SK-N-SH (cell line): ENCODE data around the gene VAMP8. TPM values are rescaled to one million over a fixed set of nuclear protein-coding genes. Genes with fewer than 3 reads are reported as not detected.

Experiments
- CTCF ChIA-PET: fragments of 300-600, 350-600 bp; formaldehyde crosslinking; extraction: SDS; loops from one replicate; lab custom pipeline; 2021; lab: Yijun Ruan, JAX
- POLR2A ChIA-PET: fragments of 350-600 bp; sonication (Branson Sonifier 250); formaldehyde crosslinking; extraction: SDS; loops from one replicate; lab custom pipeline; 2020; ENCODE audit warnings: antibody characterized with exemption, inconsistent platforms; lab: Yijun Ruan, JAX
- DNase-seq: peaks from one replicate; pipeline ENCODE4 v3.0.0; 2012
- H2AFZ ChIP-seq: fragments of 200-600 bp; sonication (generic); 2 replicates; pipeline ENCODE4 v1.8.1; 2016; ENCODE audit warnings: antibody characterized with exemption, mild to moderate bottlenecking, low read depth
- H3F3A ChIP-seq: fragments of 200-600 bp; sonication (generic); replicated peaks from 2 replicates; pipeline ENCODE3; 2016; ENCODE audit warnings: antibody characterized with exemption, mild to moderate bottlenecking; ENCODE audit not compliant: insufficient read depth
- H3K27ac ChIP-seq, 2 experiments: fragments of 200-500 bp in 1 of 2; fragments of 200-600 bp in 1 of 2; sonication (Bioruptor generic) in 1 of 2; sonication (generic), shearing (Covaris generic) in 1 of 2; 2 replicates each; pipeline versions ENCODE4 v1.5.1 to v1.6.1; 2014 to 2016; ENCODE audit warnings: low read depth in 2 of 2, inconsistent platforms in 1 of 2, low read length in 1 of 2, mild to moderate bottlenecking in 1 of 2, mixed read lengths in 1 of 2
- H3K27me3 ChIP-seq: fragments of 200-600 bp; sonication (generic), shearing (Covaris generic); 2 replicates; pipeline ENCODE4 v1.6.1; 2016; ENCODE audit warnings: mixed run types; ENCODE audit not compliant: insufficient read depth
- H3K36me3 ChIP-seq, 2 experiments: fragments of 200-500 bp in 1 of 2; fragments of 200-600 bp in 1 of 2; sonication (Bioruptor generic) in 1 of 2; sonication (generic) in 1 of 2; replicated peaks in 1 of 2; 2 replicates each; pipeline versions ENCODE3 to v1.5.1; 2014 to 2016; ENCODE audit warnings: low read length in 1 of 2, mild to moderate bottlenecking in 1 of 2; ENCODE audit not compliant: insufficient read depth in 2 of 2, control insufficient read depth in 1 of 2
- H3K4me1 ChIP-seq, 2 experiments: fragments of 200-500 bp in 1 of 2; fragments of 200-600 bp in 1 of 2; sonication (Bioruptor generic) in 1 of 2; sonication (generic), shearing (Covaris generic) in 1 of 2; 2 replicates each; pipeline versions ENCODE4 v1.5.1 to v1.6.1; 2014 to 2016; ENCODE audit warnings: low read depth in 1 of 2, low read length in 1 of 2, mixed run types in 1 of 2; ENCODE audit not compliant: insufficient read depth in 2 of 2, control insufficient read depth in 1 of 2
- H3K4me2 ChIP-seq: fragments of 200-600 bp; sonication (generic), shearing (Covaris generic); 2 replicates; pipeline ENCODE4 v1.6.1; 2017; ENCODE audit warnings: mixed run types
- H3K4me3 ChIP-seq, 2 experiments: fragments of 200-500 bp in 1 of 2; fragments of 200-600 bp in 1 of 2; sonication (Bioruptor generic) in 1 of 2; sonication (generic), shearing (Covaris generic) in 1 of 2; 2 replicates each; pipeline versions ENCODE4 v1.5.1 to v1.8.1; 2014 to 2016; ENCODE audit warnings: low read depth in 2 of 2, inconsistent platforms in 1 of 2, low read length in 1 of 2, mild to moderate bottlenecking in 1 of 2, mixed read lengths in 1 of 2, moderate library complexity in 1 of 2
- H3K79me2 ChIP-seq: fragments of 200-600 bp; sonication (generic); 2 replicates; pipeline ENCODE4 v1.8.1; 2017; ENCODE audit warnings: mild to moderate bottlenecking; ENCODE audit not compliant: insufficient read depth
- H3K9ac ChIP-seq: fragments of 200-600 bp; sonication (generic); 2 replicates; pipeline ENCODE4 v1.6.1; 2017; ENCODE audit warnings: mixed run types
- H3K9me2 ChIP-seq: fragments of 200-600 bp; sonication (generic); 2 replicates; pipeline ENCODE4 v1.6.1; 2017; ENCODE audit warnings: mixed run types
- H3K9me3 ChIP-seq: fragments of 200-600 bp; sonication (generic); 2 replicates; pipeline ENCODE4 v1.6.1; 2017; ENCODE audit warnings: mixed run types, mild to moderate bottlenecking, moderate library complexity
- H4K20me1 ChIP-seq: fragments of 200-600 bp; sonication (generic); 2 replicates; pipeline ENCODE4 v1.6.1; 2017; ENCODE audit warnings: mild to moderate bottlenecking, mixed run types; ENCODE audit not compliant: insufficient read depth
- CHD2 ChIP-seq: fragments of 150-350 bp; IDR thresholded peaks from 2 replicates; pipeline ENCODE4 v1.6.1; 2018; ENCODE audit warnings: low read length; ENCODE audit not compliant: partially characterized antibody
- ELF1 ChIP-seq: IDR thresholded peaks from 2 replicates; pipeline ENCODE4 v1.4.0; 2012
- EZH2phosphoT487 ChIP-seq: fragments of 200-600 bp; sonication (generic); IDR thresholded peaks from 2 replicates; pipeline ENCODE4 v1.6.1; 2017; ENCODE audit warnings: low read depth, mixed run types, mild to moderate bottlenecking, antibody characterized with exemption, moderate library complexity, borderline replicate concordance
- FOSL2 ChIP-seq: IDR thresholded peaks from 2 replicates; pipeline ENCODE4 v1.4.0; 2012; ENCODE audit warnings: low read depth, mild to moderate bottlenecking, moderate library complexity, borderline replicate concordance
- FOXJ3 ChIP-seq: sonication (generic); formaldehyde crosslinking; IDR thresholded peaks from 2 replicates; pipeline ENCODE4 v1.5.1; 2020; ENCODE audit warnings: mild to moderate bottlenecking, missing genetic modification reagents
- GABPA ChIP-seq: IDR thresholded peaks from 2 replicates; pipeline ENCODE4 v1.4.0; 2012; ENCODE audit warnings: low read depth, mild to moderate bottlenecking
- GATA2 ChIP-seq: sonication (generic); formaldehyde crosslinking; IDR thresholded peaks from 2 replicates; pipeline ENCODE4 v1.5.0; 2020; ENCODE audit warnings: mild to moderate bottlenecking, missing genetic modification reagents
- JUND ChIP-seq: IDR thresholded peaks from 2 replicates; pipeline ENCODE4 v1.4.0; 2012
- MEF2A ChIP-seq: IDR thresholded peaks from 2 replicates; pipeline ENCODE4 v1.4.0; 2012; ENCODE audit warnings: low read depth, borderline replicate concordance
- MXI1 ChIP-seq: IDR thresholded peaks from 2 replicates; pipeline ENCODE4 v1.6.1; 2012; ENCODE audit warnings: mild to moderate bottlenecking, low read depth, low read length, improper control_type of control experiment
- NFIC ChIP-seq: IDR thresholded peaks from 2 replicates; pipeline ENCODE4 v1.4.0; 2012; ENCODE audit warnings: borderline replicate concordance
- NRF1 ChIP-seq: IDR thresholded peaks from 2 replicates; pipeline ENCODE4 v1.6.1; 2012; ENCODE audit warnings: low read depth, mild to moderate bottlenecking, low read length
- POLR2AphosphoS5 ChIP-seq: IDR thresholded peaks from 2 replicates; pipeline ENCODE4 v1.6.1; 2012; ENCODE audit warnings: low read depth, low read length
- RCOR1 ChIP-seq: fragments of 150-350 bp; IDR thresholded peaks from 2 replicates; pipeline ENCODE4 v1.6.1; 2017; ENCODE audit warnings: antibody characterized with exemption, low read length
- RFX5 ChIP-seq: IDR thresholded peaks from 2 replicates; pipeline ENCODE4 v1.6.1; 2012; ENCODE audit warnings: mild to moderate bottlenecking, improper control_type of control experiment, low read length
- RXRA ChIP-seq: IDR thresholded peaks from 2 replicates; pipeline ENCODE4 v1.4.0; 2012; ENCODE audit warnings: low read depth, mild to moderate bottlenecking, borderline replicate concordance
- SIN3A ChIP-seq: IDR thresholded peaks from 2 replicates; pipeline ENCODE4 v1.6.1; 2012; ENCODE audit warnings: low read depth, mild to moderate bottlenecking, low read length, moderate library complexity, borderline replicate concordance
- TAF1 ChIP-seq: IDR thresholded peaks from 2 replicates; pipeline ENCODE4 v1.6.1; 2012; ENCODE audit warnings: low read depth, mild to moderate bottlenecking, low read length, moderate library complexity, borderline replicate concordance
- TCF12 ChIP-seq: IDR thresholded peaks from 2 replicates; pipeline ENCODE4 v1.4.0; 2012
- TEAD4 ChIP-seq: IDR thresholded peaks from 2 replicates; pipeline ENCODE4 v1.4.0; 2012; ENCODE audit warnings: mild to moderate bottlenecking, borderline replicate concordance; ENCODE audit not compliant: insufficient read depth
- WGBS: methylation state at CpG from one replicate; pipeline ENCODE4 v1.1.6; 2017; ENCODE audit warnings: low lambda C conversion rate; 5-methylcytosine and 5-hydroxymethylcytosine counted together
- polyA plus RNA-seq, 3 experiments: library from polyadenylated mRNA; depleted of rRNA; stranded (reverse); fragments of >200 nt; gene quantifications; 2 replicates each; pipeline ENCODE4 v1.2.3, GENCODE V29; 2012
- TF ChIP-seq, protein P1 (sequence below): IDR thresholded peaks from 2 replicates; pipeline ENCODE4 v1.6.1; 2012; ENCODE audit warnings: mild to moderate bottlenecking, low read depth, low read length, moderate library complexity
- TF ChIP-seq, protein P2 (sequence below): IDR thresholded peaks from 2 replicates; pipeline ENCODE4 v1.4.0; 2012; ENCODE audit warnings: low read depth, borderline replicate concordance
- TF ChIP-seq, protein P3 (sequence below): IDR thresholded peaks from 2 replicates; pipeline ENCODE4 v1.4.0; 2012; ENCODE audit warnings: low read depth
- TF ChIP-seq, protein P4 (sequence below): fragments of 150-350 bp; IDR thresholded peaks from 2 replicates; pipeline ENCODE4 v1.6.1; 2016; ENCODE audit warnings: mild to moderate bottlenecking, low read depth, low read length
- TF ChIP-seq, protein P5 (sequence below): IDR thresholded peaks from 2 replicates; pipeline ENCODE4; 2012

The VAMP8 gene
- polyA plus RNA-seq, 1 of the 3 experiments (the other 2 are of a cell fraction) = 0.72 TPM

DNA sequence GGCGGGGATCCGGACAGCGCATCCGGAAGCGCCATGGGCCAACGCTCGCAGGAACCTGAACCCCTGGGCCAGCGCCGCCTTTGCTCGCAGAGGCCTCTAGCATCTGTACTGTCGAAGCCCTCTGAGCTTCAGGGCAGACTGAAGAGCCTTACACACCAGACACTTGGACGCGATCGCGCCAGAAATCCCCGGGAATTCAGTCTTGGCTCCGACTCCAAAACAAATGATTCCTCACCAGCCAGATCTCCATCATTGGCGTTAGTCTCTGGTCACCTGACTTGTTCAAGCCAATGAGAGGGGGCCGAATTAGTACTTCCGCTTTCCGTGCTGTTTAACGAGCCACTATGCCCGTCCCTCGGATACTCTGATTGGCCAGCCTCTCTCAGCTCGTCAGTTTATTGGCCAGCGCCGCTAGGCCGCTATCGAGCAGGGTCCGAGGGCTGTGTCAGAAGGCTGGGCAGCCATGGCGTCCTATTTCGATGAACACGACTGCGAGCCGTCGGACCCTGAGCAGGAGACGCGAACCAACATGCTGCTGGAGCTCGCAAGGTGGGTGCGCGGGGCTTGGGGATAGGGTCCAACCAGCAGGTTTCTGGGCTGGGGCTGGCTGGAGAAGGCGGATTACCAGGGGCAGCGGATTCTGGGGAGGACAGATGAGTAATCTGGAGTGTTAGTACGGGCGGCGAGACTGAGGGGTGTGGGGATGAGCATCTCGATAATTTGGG, 18.1 kb downstream of the VAMP8 start, which contains the start of gene RNF181:
Gene RNF181, plus strand, starts transcription at position 445 of the 725 bp plus-strand sequence. Its CDS starts 19 bp downstream, at position 464.
- Histone ChIP-seq H3K4me2 (peak within 1 kb of the TSS; percentile 95), H3K36me3 (peaks cover 0 to 27% of the 10 kb centered on the region in 2 experiments), H3F3A (no peaks in the 10 kb centered on the region), H3K9ac (peak within 1 kb of the TSS; percentile 94), H4K20me1 (no peaks in the 10 kb centered on the region), H2AFZ (peak within 1 kb of the TSS; percentile 76), H3K4me3 (peak within 1 kb of the TSS; percentile 86 to 99), H3K27me3 (no peaks in the 10 kb centered on the region), H3K9me3 (no peaks in the 10 kb centered on the region), H3K9me2 (no peaks in the 10 kb centered on the region), H3K79me2 (peaks cover 22% of the 10 kb centered on the region), H3K27ac (peak within 1 kb of the TSS; percentile 79 to 91), H3K4me1 (peaks cover 0 to 17% of the 10 kb centered on the region in 2 experiments; a peak in 2 of 4 replicates)
- ChIA-PET CTCF (interaction anchor here (0.6 to 1.9 kb wide), 3 partner anchors 7 to 89 kb away, joined by 3 to 5 read pairs (median 5); partner anchors contain the start of gene TMEM150A), POLR2A (interaction anchor here (0.8 to 1.6 kb wide), 8 partner anchors 8 to 175 kb away, joined by 3 to 7 read pairs (median 4); partner anchors contain the start of genes C2orf68 and MAT2A)
- WGBS = under 1% methylated on average over 43 of the region's 47 CpGs
- peak; percentile 95 for DNase-seq
- no peak for TF ChIP-seq FOXJ3 (CRISPR knock-in tag)
- TF ChIP-seq FOSL2 = no peak; the same call in 1 of the 2 replicates
- peak; percentile 89 for TF ChIP-seq RFX5
- no peak for TF ChIP-seq GATA2
- TF ChIP-seq ELF1 = peak; percentile 91
- TF ChIP-seq, protein P1, sequence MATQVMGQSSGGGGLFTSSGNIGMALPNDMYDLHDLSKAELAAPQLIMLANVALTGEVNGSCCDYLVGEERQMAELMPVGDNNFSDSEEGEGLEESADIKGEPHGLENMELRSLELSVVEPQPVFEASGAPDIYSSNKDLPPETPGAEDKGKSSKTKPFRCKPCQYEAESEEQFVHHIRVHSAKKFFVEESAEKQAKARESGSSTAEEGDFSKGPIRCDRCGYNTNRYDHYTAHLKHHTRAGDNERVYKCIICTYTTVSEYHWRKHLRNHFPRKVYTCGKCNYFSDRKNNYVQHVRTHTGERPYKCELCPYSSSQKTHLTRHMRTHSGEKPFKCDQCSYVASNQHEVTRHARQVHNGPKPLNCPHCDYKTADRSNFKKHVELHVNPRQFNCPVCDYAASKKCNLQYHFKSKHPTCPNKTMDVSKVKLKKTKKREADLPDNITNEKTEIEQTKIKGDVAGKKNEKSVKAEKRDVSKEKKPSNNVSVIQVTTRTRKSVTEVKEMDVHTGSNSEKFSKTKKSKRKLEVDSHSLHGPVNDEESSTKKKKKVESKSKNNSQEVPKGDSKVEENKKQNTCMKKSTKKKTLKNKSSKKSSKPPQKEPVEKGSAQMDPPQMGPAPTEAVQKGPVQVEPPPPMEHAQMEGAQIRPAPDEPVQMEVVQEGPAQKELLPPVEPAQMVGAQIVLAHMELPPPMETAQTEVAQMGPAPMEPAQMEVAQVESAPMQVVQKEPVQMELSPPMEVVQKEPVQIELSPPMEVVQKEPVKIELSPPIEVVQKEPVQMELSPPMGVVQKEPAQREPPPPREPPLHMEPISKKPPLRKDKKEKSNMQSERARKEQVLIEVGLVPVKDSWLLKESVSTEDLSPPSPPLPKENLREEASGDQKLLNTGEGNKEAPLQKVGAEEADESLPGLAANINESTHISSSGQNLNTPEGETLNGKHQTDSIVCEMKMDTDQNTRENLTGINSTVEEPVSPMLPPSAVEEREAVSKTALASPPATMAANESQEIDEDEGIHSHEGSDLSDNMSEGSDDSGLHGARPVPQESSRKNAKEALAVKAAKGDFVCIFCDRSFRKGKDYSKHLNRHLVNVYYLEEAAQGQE = no peak
- peak; percentile 87 for TF ChIP-seq POLR2AphosphoS5
- no peak for TF ChIP-seq NRF1
- TF ChIP-seq RCOR1 = no peak
- no peak for TF ChIP-seq RXRA
- peak; percentile 80 for TF ChIP-seq MXI1
- TF ChIP-seq NFIC = peak; percentile 66
- TF ChIP-seq GABPA = peak; percentile 61
- no peak for TF ChIP-seq EZH2phosphoT487
- no peak for TF ChIP-seq MEF2A
- TF ChIP-seq, protein P2, sequence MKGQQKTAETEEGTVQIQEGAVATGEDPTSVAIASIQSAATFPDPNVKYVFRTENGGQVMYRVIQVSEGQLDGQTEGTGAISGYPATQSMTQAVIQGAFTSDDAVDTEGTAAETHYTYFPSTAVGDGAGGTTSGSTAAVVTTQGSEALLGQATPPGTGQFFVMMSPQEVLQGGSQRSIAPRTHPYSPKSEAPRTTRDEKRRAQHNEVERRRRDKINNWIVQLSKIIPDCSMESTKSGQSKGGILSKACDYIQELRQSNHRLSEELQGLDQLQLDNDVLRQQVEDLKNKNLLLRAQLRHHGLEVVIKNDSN = peak; percentile 93
- TF ChIP-seq JUND = no peak
- no peak for TF ChIP-seq TCF12
- peak; percentile 73 for TF ChIP-seq CHD2
- TF ChIP-seq, protein P3, sequence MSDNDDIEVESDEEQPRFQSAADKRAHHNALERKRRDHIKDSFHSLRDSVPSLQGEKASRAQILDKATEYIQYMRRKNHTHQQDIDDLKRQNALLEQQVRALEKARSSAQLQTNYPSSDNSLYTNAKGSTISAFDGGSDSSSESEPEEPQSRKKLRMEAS = peak; percentile 36; the same call in 1 of the 2 replicates
- TF ChIP-seq, protein P4, sequence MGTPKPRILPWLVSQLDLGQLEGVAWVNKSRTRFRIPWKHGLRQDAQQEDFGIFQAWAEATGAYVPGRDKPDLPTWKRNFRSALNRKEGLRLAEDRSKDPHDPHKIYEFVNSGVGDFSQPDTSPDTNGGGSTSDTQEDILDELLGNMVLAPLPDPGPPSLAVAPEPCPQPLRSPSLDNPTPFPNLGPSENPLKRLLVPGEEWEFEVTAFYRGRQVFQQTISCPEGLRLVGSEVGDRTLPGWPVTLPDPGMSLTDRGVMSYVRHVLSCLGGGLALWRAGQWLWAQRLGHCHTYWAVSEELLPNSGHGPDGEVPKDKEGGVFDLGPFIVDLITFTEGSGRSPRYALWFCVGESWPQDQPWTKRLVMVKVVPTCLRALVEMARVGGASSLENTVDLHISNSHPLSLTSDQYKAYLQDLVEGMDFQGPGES = peak; percentile 68
- TF ChIP-seq TAF1 = peak; percentile 51; the same call in 1 of the 2 replicates
- 0 out of 2 replicates have a peak, but pooled peaks have one; percentile 17 for TF ChIP-seq SIN3A
- TF ChIP-seq TEAD4 = no peak
- TF ChIP-seq, protein P5, sequence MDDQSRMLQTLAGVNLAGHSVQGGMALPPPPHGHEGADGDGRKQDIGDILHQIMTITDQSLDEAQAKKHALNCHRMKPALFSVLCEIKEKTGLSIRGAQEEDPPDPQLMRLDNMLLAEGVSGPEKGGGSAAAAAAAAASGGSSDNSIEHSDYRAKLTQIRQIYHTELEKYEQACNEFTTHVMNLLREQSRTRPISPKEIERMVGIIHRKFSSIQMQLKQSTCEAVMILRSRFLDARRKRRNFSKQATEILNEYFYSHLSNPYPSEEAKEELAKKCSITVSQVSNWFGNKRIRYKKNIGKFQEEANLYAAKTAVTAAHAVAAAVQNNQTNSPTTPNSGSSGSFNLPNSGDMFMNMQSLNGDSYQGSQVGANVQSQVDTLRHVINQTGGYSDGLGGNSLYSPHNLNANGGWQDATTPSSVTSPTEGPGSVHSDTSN = no peak
